K562 (cell line): Measurements from ENCODE around the gene SPRED2. TPM values are rescaled to one million over a fixed set of nuclear protein-coding genes. Genes with fewer than 3 reads are reported as not detected.

ENCODE experiments used
- ATAC-seq: fragments of 200-7000 bp; cut with Tn5 transposase; 3 replicates; pipeline ENCODE4 v1.9.1; 2020; ENCODE audit warnings: moderate library complexity
- BruUV-seq: library from RNA; stranded (reverse); fragments of 400-500 nt; replicated peaks from 2 replicates; lab custom pipeline; 2021; lab: Mats Ljungman, UMichigan
- CTCF ChIA-PET: fragments of 300-600 bp; formaldehyde crosslinking; extraction: SDS; loops from one replicate; lab custom pipeline; 2021; ENCODE audit warnings: low intra/inter-chr PET ratio; lab: Yijun Ruan, JAX
- POLR2A ChIA-PET: fragments of 300-600, 350-650 bp; sonication (Branson Sonifier 250); formaldehyde crosslinking; extraction: SDS; loops from one replicate; lab custom pipeline; 2021; ENCODE audit warnings: antibody characterized with exemption, inconsistent platforms; lab: Yijun Ruan, JAX
- DNase-seq, 4 experiments: peaks; one replicate each; pipeline versions ENCODE4 v3.0.0 to v3.0.0-alpha.2; 2011 to 2018; ENCODE audit warnings: low spot score in 3 of 4, mixed read lengths in 3 of 4; ENCODE audit errors: extremely low read depth in 1 of 4
- FAIRE-seq: peaks from 2 replicates; lab custom pipeline; 2011; peaks lifted over from hg19 to GRCh38; lab: Jason Lieb, UNC
- H2AFZ ChIP-seq: 2 replicates; pipeline ENCODE4 v1.6.0; 2011; ENCODE audit warnings: low read depth, low read length, control low read depth, inconsistent platforms
- H3K27ac ChIP-seq: fragments of 200-600 bp; 3 replicates; pipeline ENCODE4 v1.8.0; 2011; ENCODE audit warnings: low read depth, mild to moderate bottlenecking, control low read depth, inconsistent platforms, low read length, moderate library complexity, mixed read lengths; ENCODE audit errors: extremely low read depth
- H3K27me3 ChIP-seq, 2 experiments: fragments of 300-600 bp in 1 of 2; 2 replicates in 1 of 2; 3 replicates in 1 of 2; pipeline versions ENCODE4 v1.6.0 to v1.8.0; 2011; ENCODE audit warnings: inconsistent platforms in 2 of 2, low read length in 2 of 2, mild to moderate bottlenecking in 1 of 2, mixed read lengths in 1 of 2, moderate library complexity in 1 of 2; ENCODE audit not compliant: control insufficient read depth in 2 of 2, insufficient read depth in 2 of 2
- H3K36me3 ChIP-seq: fragments of 300-600 bp; 3 replicates; pipeline ENCODE4 v1.8.0; 2011; ENCODE audit warnings: mild to moderate bottlenecking, low read length, inconsistent platforms; ENCODE audit not compliant: control insufficient read depth, insufficient read depth
- H3K4me1 ChIP-seq, 2 experiments: fragments of 200-600 bp in 1 of 2; replicated peaks in 1 of 2; 2 replicates in 1 of 2; 3 replicates in 1 of 2; pipeline versions ENCODE4 v1.5.1 to v1.8.0; 2011; ENCODE audit warnings: inconsistent platforms in 2 of 2, low read length in 2 of 2, mild to moderate bottlenecking in 1 of 2, mixed read lengths in 1 of 2, moderate library complexity in 1 of 2; ENCODE audit not compliant: control insufficient read depth in 2 of 2, insufficient read depth in 2 of 2
- H3K4me2 ChIP-seq: 2 replicates; pipeline ENCODE4 v1.6.1; 2011; ENCODE audit warnings: low read length, control low read depth, inconsistent platforms, mixed read lengths; ENCODE audit not compliant: insufficient read depth
- H3K4me3 ChIP-seq: fragments of 200-600 bp; sonication (generic), shearing (Covaris generic); 2 replicates; pipeline ENCODE4 v1.5.1; 2016; ENCODE audit warnings: control low read depth, inconsistent platforms
- H3K79me2 ChIP-seq: fragments of 200-600 bp; 3 replicates; pipeline ENCODE4 v1.8.0; 2011; ENCODE audit warnings: low read length, inconsistent platforms; ENCODE audit not compliant: control insufficient read depth, insufficient read depth
- H3K9ac ChIP-seq, 2 experiments: 2 replicates each; pipeline versions ENCODE4 v1.6.0 to v1.6.1; 2011; ENCODE audit warnings: low read depth in 2 of 2, low read length in 2 of 2, control low read depth in 1 of 2, inconsistent platforms in 1 of 2, mild to moderate bottlenecking in 1 of 2, mixed read lengths in 1 of 2; ENCODE audit not compliant: insufficient read depth in 1 of 2
- H3K9me1 ChIP-seq: one replicate; pipeline ENCODE4 v1.6.0; 2011; ENCODE audit warnings: inconsistent platforms, mild to moderate bottlenecking, low read length, moderate library complexity; ENCODE audit not compliant: control insufficient read depth, insufficient read depth
- H3K9me3 ChIP-seq: replicated peaks from 2 replicates; pipeline ENCODE4 v1.5.1; 2011; ENCODE audit warnings: low read depth, low read length, inconsistent platforms; ENCODE audit not compliant: control insufficient read depth, insufficient read depth
- H4K20me1 ChIP-seq: replicated peaks from 2 replicates; pipeline ENCODE4 v1.6.1; 2011; ENCODE audit warnings: low read length, inconsistent platforms, mixed read lengths; ENCODE audit not compliant: control insufficient read depth, insufficient read depth
- CBFA2T3 ChIP-seq: fragments of 450-650 bp; IDR thresholded peaks from 2 replicates; pipeline ENCODE4 v1.6.1; 2017
- FOXK2 ChIP-seq, 2 experiments: fragments of 450-650 bp; IDR thresholded peaks in 1 of 2; conservative IDR thresholded peaks in 1 of 2; 2 replicates each; pipeline ENCODE4 v1.6.1; 2016; ENCODE audit warnings: low read depth in 2 of 2, mild to moderate bottlenecking in 1 of 2
- HNRNPK ChIP-seq: fragments of 200-400 bp; formaldehyde crosslinking; IDR thresholded peaks from one replicate; pipeline ENCODE4 v1.6.1; 2018; ENCODE audit warnings: mild to moderate bottlenecking, low read depth, low read length; ENCODE audit not compliant: poor library complexity, severe bottlenecking
- LARP7 ChIP-seq: fragments of 450-650 bp; IDR thresholded peaks from 2 replicates; pipeline ENCODE4 v1.6.1; 2016
- POLR2AphosphoS2 ChIP-seq: IDR thresholded peaks from 2 replicates; pipeline ENCODE4 v1.6.1; 2012; ENCODE audit warnings: low read length, improper control_type of control experiment
- SAFB2 ChIP-seq: fragments of 200-400 bp; formaldehyde crosslinking; IDR thresholded peaks from 2 replicates; pipeline ENCODE4 v1.6.1; 2018; ENCODE audit warnings: borderline replicate concordance, low read length, low read depth, moderate library complexity; ENCODE audit not compliant: severe bottlenecking
- SPI1 ChIP-seq: IDR thresholded peaks from 2 replicates; pipeline ENCODE4 v1.6.1; 2011; ENCODE audit warnings: low read depth, low read length, control low read depth, borderline replicate concordance
- ZBTB17 ChIP-seq: fragments of 450-650 bp; formaldehyde crosslinking; IDR thresholded peaks from 2 replicates; pipeline ENCODE4 v1.4.0; 2020; ENCODE audit warnings: mild to moderate bottlenecking
- ZNF57 ChIP-seq: fragments of 450-650 bp; formaldehyde crosslinking; IDR thresholded peaks from 2 replicates; pipeline ENCODE4 v1.4.0; 2020; ENCODE audit warnings: mild to moderate bottlenecking, moderate library complexity
- ZNF785 ChIP-seq: fragments of 250-450 bp; sonication (Bioruptor Pico); IDR thresholded peaks from 2 replicates; pipeline ENCODE4 v1.4.0; 2020; ENCODE audit warnings: mild to moderate bottlenecking
- WGBS: fragments of 100-300 bp; shearing (Covaris generic); methylation state at CpG from one replicate; pipeline ENCODE4 v1.1.6; 2016; ENCODE audit warnings: low coverage, mixed read lengths; ENCODE audit not compliant: insufficient coverage; ENCODE audit errors: missing lambda C conversion rate; 5-methylcytosine and 5-hydroxymethylcytosine counted together
- in situ Hi-C: fragments of 300-500 bp; cut with MboI; formaldehyde crosslinking; loops from 4 replicates; pipeline ENCODE4 v1.15.0; 2018; ENCODE audit warnings: inconsistent platforms, mixed read lengths
- intact Hi-C: fragments of 100-400 bp; cut with micrococcal nuclease; formaldehyde crosslinking; loops from 2 replicates; pipeline ENCODE4 v1.14.2; 2022
- polyA plus RNA-seq, 8 experiments: library from polyadenylated mRNA; depleted of rRNA in 4 of 8; stranded (reverse) in 5 of 8; unstranded in 3 of 8; fragments of >200 nt; fragmentation: Nextera tagmentation in 2 of 8; fragmentation: Illumina TruSeq in 1 of 8; extraction: Ambion mirVana in 2 of 8; extraction: Trizol in 1 of 8; gene quantifications; 2 replicates each; pipeline versions ENCODE4 v1.2.1 to v1.2.3, GENCODE V29; 2011 to 2014; ENCODE audit warnings: inconsistent platforms in 1 of 8, missing spikeins in 1 of 8
- total RNA-seq, 7 experiments: library from RNA; depleted of rRNA in 6 of 7; stranded (reverse); fragments of >200 nt in 6 of 7; fragmentation: Illumina TruSeq in 2 of 7; extraction: Trizol in 2 of 7; gene quantifications; 2 replicates each; pipeline versions ENCODE4 v1.2.1 to v1.2.3, GENCODE V29; 2011 to 2021; ENCODE audit warnings: low replicate concordance in 1 of 7
- TF ChIP-seq, protein P1 (sequence below), 2 experiments: fragments of 200-800 bp in 1 of 2; sonication (Bioruptor generic) in 1 of 2; sonication (generic) in 1 of 2; formaldehyde crosslinking in 1 of 2; IDR thresholded peaks in 1 of 2; conservative IDR thresholded peaks in 1 of 2; 2 replicates each; pipeline versions ENCODE4 v1.5.0 to v1.6.1; 2016 to 2020; ENCODE audit warnings: missing compliant biosample characterization in 1 of 2, missing genetic modification characterization in 1 of 2, missing genetic modification reagents in 1 of 2
- TF ChIP-seq, protein P2 (sequence below), 2 experiments: IDR thresholded peaks; 2 replicates each; pipeline ENCODE4 v1.6.1; 2011; ENCODE audit warnings: borderline replicate concordance in 1 of 2, control low read depth in 1 of 2, low read depth in 1 of 2, low read length in 1 of 2, mild to moderate bottlenecking in 1 of 2, mixed read lengths in 1 of 2, moderate library complexity in 1 of 2; ENCODE audit not compliant: insufficient read depth in 1 of 2, insufficient read length in 1 of 2, poor library complexity in 1 of 2, severe bottlenecking in 1 of 2; ENCODE audit errors: extremely low read depth in 1 of 2

Gene SPRED2
- total and polyA plus RNA-seq, 9 of the 15 experiments (the other 6 are each of a cell fraction or from before 2014, with no cell fraction given) = 4.6 to 50.8 (median 14.1) TPM

DNA sequence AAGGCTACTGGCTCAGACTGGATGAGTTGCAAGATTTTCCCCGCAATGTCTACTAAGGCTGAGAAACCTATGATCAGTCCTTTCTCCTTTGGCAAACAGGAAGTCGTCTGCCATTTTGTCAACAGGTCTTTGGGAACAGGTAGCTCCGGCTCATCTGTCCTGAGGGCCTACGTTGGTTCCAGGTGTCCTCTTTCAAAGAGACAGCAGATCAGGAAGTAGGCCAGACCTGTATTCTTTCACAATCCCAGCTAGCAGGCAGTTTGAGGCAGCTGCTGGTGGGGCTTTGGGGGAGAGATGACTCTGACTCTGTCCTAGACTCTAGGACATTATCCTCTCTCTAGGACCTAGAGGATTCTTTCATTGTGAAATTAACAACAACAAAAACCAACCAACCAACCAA is 106.1 kb downstream of the SPRED2 start:
- H3K27ac ChIP-seq = no peak overlapping the region
- no peaks in the 10 kb centered on the region for H3K9me1 ChIP-seq
- H3K27me3 ChIP-seq = no peaks in the 10 kb centered on the region
- H3K4me3 ChIP-seq = no peak overlapping the region
- no peaks in the 10 kb centered on the region for H3K9me3 ChIP-seq
- CTCF ChIA-PET = no interaction called here
- no peak for FAIRE-seq
- in situ Hi-C loops = no loop called here
- H3K4me2 ChIP-seq = no peak overlapping the region
- no peaks in the 10 kb centered on the region for H3K4me1 ChIP-seq
- WGBS = 70% methylated on average over 3 of the region's 4 CpGs
- DNase-seq = no peak
- no TSS peak for BruUV-seq
- no peak overlapping the region for H3K9ac ChIP-seq
- no peaks in the 10 kb centered on the region for H4K20me1 ChIP-seq
- H2AFZ ChIP-seq = no peak overlapping the region
- H3K79me2 ChIP-seq = no peaks in the 10 kb centered on the region
- POLR2A ChIA-PET = interaction anchor here (0.7 to 1.2 kb wide), 2 partner anchors 51 to 110 kb away, joined by 3 read pairs; no protein-coding TSS in a partner anchor
- peaks cover 49% of the 10 kb centered on the region; the same call in 2 of the 3 replicates for H3K36me3 ChIP-seq
- ATAC-seq = no peak
- intact Hi-C loops = no loop called here
- no peak for TF ChIP-seq SPI1

DNA sequence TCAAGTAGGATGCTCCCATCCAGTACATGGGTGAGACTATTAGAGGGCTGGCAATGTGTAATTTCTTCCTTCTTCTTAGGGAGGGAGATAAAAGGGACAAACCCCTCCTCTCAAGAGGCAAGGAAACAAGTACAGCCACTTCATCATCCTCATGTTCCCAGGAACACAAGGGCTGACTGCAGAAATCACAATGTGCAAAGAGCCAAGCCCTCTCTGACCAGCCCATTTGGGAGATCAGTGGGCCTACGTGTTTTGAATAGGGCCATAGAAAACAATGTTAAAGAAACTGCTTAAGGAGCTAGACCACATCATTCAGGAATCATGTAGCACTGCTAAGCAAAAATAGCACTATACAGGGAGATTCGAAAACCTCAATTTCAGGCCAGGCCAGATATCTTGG is 107.3 kb downstream of the SPRED2 start:
- H3K27ac ChIP-seq = no peak overlapping the region
- peaks cover 52% of the 10 kb centered on the region; the same call in 2 of the 3 replicates for H3K36me3 ChIP-seq
- in situ Hi-C loops = no loop called here
- intact Hi-C loops = no loop called here
- 0 out of 2 replicates have a peak, but pooled peaks cover 3% of the 10 kb centered on the region for H4K20me1 ChIP-seq
- no peak overlapping the region for H3K4me2 ChIP-seq
- H3K4me1 ChIP-seq = no peaks in the 10 kb centered on the region
- ChIA-PET POLR2A (interaction anchor here (1.3 to 1.6 kb wide), 2 partner anchors 15 to 42 kb away, joined by 4 to 5 read pairs; no protein-coding TSS in a partner anchor), CTCF (no interaction called here)
- H3K4me3 ChIP-seq = no peak overlapping the region
- H3K9me1 ChIP-seq = no peaks in the 10 kb centered on the region
- H3K79me2 ChIP-seq = no peaks in the 10 kb centered on the region; the same call in 2 of the 3 replicates
- ATAC-seq (no peak), DNase-seq (no peak), FAIRE-seq (no peak)
- H3K9ac ChIP-seq = no peak overlapping the region
- no peaks in the 10 kb centered on the region for H3K27me3 ChIP-seq
- BruUV-seq = no TSS peak
- H2AFZ ChIP-seq = no peak overlapping the region
- no peaks in the 10 kb centered on the region for H3K9me3 ChIP-seq
- WGBS = 91% methylated on average over 2 of the region's 2 CpGs
- TF ChIP-seq LARP7 (no peak), POLR2AphosphoS2 (no peak), ZNF785 (CRISPR knock-in tag) (no peak), FOXK2 (conservative IDR thresholded peaks at IDR 0.05 in 1 of 2, IDR thresholded peaks at IDR 0.05 in 1 of 2; ENCODE audit: low read depth in 2 of 2) (no peak), CBFA2T3 (no peak), ZNF57 (CRISPR knock-in tag) (no peak), ZBTB17 (CRISPR knock-in tag) (no peak), HNRNPK (no peak), SAFB2 (no peak)
- TF ChIP-seq, protein P1, sequence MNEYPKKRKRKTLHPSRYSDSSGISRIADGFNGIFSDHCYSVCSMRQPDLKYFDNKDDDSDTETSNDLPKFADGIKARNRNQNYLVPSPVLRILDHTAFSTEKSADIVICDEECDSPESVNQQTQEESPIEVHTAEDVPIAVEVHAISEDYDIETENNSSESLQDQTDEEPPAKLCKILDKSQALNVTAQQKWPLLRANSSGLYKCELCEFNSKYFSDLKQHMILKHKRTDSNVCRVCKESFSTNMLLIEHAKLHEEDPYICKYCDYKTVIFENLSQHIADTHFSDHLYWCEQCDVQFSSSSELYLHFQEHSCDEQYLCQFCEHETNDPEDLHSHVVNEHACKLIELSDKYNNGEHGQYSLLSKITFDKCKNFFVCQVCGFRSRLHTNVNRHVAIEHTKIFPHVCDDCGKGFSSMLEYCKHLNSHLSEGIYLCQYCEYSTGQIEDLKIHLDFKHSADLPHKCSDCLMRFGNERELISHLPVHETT (CRISPR knock-in tag; conservative IDR thresholded peaks at IDR 0.05 in 1 of 2, IDR thresholded peaks at IDR 0.05 in 1 of 2) = no peak
- TF ChIP-seq, protein P2, sequence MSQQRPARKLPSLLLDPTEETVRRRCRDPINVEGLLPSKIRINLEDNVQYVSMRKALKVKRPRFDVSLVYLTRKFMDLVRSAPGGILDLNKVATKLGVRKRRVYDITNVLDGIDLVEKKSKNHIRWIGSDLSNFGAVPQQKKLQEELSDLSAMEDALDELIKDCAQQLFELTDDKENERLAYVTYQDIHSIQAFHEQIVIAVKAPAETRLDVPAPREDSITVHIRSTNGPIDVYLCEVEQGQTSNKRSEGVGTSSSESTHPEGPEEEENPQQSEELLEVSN (IDR thresholded peaks at IDR 0.05; ENCODE audit: borderline replicate concordance in 1 of 2, extremely low read depth in 1 of 2, insufficient read depth in 1 of 2, insufficient read length in 1 of 2, low read depth in 1 of 2, low read length in 1 of 2, poor library complexity in 1 of 2, severe bottlenecking in 1 of 2) = no peak
